HTR-8/SVneo (cell line): ENCODE data around the gene TBC1D10A.

ENCODE experiments used
- DNase-seq: peaks from one replicate; pipeline ENCODE4 v3.0.0; 2011; ENCODE audit warnings: low spot score, mixed read lengths; ENCODE audit not compliant: insufficient read length
- FAIRE-seq: peaks from 2 replicates; lab custom pipeline; 2011; peaks lifted over from hg19 to GRCh38; lab: Jason Lieb, UNC

TBC1D10A gene

GRCh38 chr22:30289141-30289979 lies 37.4 kb downstream of the TBC1D10A start, which contains the start of gene CASTOR1:
Gene CASTOR1, minus strand, starts transcription at chr22:30289505. Its CDS starts 8 bp downstream, at chr22:30289497.
- peak; percentile 86 for FAIRE-seq
- peak; percentile 94 for DNase-seq

DNA sequence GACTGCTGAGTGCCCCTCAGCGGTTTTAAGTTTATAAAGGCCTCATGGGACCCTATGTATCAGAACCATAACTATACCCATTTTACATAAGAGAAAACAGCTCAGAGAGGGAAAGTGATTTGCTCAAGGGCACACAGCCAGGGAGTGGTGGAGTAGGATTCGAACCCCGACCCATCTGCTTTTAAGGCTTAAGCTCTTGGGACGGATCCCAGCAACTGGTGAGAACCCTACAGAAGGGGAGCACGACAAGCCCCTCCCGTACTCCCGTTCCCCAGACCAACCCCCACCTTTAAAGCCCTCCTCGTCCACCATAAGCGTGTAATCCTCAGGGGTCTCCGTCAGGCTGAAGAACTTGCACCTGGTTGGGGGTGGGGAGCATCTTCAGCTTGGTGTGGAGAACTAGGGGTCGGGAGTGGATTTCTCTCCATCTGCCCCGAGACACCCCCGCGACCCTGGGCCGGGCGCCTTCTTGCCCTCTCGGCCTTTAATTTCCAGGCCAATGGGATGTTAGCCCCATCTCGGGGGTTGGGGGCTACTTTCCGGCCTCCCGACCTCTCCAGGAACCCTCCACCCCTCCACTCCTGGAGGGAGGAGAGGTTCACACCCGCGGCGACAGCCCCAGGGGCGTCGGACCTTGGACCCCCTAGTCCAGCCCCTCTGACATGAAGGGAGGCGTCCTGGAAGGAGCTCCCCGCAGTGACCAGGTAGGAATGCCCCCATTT lies 38.2 kb downstream of the TBC1D10A start:
- DNase-seq: no peak
- no peak for FAIRE-seq

- DNase-seq (peak; percentile 74), FAIRE-seq (peak; percentile 54)
These were observed 38.9 kb downstream of the TBC1D10A start for GRCh38 chr22:30287648-30288418.

- FAIRE-seq: no peak
- peak; percentile 57 for DNase-seq
These were observed 39.7 kb downstream of the TBC1D10A start for GRCh38 chr22:30286813-30287647.

DNA sequence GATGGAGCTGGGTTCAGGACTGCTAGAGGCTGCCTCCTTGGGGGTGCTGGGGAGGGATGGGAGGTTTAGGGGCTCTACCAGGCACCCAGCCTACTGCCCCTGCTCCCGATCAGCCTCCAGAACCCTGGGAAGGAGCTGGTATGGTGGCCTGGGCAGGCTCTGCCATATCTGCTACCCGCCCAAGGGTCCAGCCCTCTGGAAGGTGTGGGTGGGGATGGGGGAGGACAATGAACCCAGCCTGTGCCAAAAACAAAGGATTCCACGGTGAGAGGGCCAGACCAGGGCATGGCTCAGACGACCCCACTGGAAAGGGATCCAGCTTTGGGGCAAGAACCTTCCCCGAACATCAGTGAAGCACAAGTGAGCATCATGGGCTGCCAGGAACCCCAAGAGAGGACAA lies 40.4 kb downstream of the TBC1D10A start:
- FAIRE-seq (no peak), DNase-seq (no peak)

DNA sequence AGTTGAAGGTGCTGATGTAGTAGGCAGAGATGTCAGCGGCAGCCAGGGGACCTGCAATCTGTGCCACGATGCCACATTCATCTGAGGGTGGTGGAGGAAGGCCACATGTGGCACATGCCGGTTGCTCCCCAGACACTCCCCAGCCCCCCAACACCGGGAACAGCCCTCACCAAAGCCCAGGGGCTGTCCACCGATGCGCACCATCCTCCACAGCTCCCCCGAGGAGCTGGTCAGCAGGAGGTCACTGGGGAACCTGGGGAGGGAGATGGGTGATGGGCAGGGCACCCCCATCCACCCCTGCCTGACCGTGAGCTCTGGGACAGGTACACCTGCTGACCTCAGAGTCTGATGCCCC lies 40.9 kb downstream of the TBC1D10A start:
- FAIRE-seq (no peak), DNase-seq (no peak)

- DNase-seq (no peak), FAIRE-seq (no peak)
These were observed 41.4 kb downstream of the TBC1D10A start for GRCh38 chr22:30285176-30285845.

DNA sequence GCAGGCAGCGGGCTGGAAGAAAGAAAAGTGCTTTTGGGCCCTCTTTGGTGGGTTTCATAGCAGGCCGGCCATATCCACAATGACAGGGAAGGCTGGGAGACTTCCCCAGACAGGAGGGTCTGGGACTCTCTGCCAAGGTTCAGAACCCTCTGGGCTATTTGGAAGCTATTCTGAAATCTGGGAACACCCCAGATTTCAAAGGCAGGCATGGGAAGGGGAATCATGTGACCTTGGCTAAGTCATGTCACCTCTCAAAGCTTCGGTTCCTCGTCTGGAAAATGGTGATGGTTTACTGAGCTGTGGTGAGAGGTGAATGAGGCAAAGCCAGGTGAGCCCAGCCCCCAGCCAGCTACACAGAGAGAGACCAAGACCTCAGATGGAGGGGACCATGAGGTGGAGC lies 42.1 kb downstream of the TBC1D10A start:
- DNase-seq (no peak), FAIRE-seq (no peak)

DNA sequence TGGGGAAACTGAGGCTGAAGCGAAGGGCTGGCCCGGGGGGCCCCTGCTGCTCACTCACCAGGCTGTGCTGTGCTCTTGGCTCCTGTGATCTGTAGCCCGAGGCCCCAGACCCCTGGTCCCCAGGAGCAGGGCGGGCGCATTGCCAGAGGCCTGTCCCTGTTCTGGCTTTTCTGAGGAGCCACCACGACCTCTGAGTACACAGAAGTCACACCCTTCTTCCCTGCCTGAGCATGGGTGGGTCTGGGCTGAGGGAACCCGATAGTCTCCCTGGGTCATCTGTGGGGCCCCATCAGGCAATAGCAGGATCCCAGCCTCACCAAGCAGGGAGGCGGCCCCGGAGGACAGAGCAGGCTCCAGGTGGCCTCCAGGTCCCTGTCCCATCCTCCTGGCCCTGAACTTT lies 42.6 kb downstream of the TBC1D10A start:
- FAIRE-seq (no peak), DNase-seq (no peak)

GRCh38 chr22:30283342-30283741 lies 43.4 kb downstream of the TBC1D10A start:
- FAIRE-seq (no peak), DNase-seq (no peak)

- DNase-seq (no peak), FAIRE-seq (no peak)
These were observed 44.1 kb downstream of the TBC1D10A start for GRCh38 chr22:30282616-30283046.

- FAIRE-seq: no peak
- no peak for DNase-seq
These were observed 46.2 kb downstream of the TBC1D10A start for GRCh38 chr22:30280505-30280904.

DNA sequence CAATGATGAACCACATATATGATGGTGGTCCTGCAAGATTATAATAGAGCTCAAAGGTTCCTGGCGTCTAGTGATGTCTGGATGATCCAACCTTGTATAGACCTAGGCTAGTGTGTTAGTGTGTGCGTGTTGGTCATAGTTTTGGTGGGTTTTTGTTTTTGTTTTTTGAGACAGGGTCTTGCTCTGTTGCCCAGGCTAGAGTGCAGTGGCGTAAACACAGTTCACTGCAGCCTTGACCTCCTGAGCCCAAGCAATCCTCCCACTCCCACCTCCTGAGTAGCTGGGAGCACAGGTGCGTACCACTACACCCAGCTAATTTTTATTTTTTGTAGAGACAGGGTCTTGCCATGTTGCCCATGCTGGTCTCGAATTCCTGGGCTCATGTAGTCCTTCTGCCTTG lies 46.8 kb downstream of the TBC1D10A start:
- FAIRE-seq (no peak), DNase-seq (no peak)

GRCh38 chr22:30279046-30279788 lies 47.5 kb downstream of the TBC1D10A start:
- DNase-seq (no peak), FAIRE-seq (no peak)

DNA sequence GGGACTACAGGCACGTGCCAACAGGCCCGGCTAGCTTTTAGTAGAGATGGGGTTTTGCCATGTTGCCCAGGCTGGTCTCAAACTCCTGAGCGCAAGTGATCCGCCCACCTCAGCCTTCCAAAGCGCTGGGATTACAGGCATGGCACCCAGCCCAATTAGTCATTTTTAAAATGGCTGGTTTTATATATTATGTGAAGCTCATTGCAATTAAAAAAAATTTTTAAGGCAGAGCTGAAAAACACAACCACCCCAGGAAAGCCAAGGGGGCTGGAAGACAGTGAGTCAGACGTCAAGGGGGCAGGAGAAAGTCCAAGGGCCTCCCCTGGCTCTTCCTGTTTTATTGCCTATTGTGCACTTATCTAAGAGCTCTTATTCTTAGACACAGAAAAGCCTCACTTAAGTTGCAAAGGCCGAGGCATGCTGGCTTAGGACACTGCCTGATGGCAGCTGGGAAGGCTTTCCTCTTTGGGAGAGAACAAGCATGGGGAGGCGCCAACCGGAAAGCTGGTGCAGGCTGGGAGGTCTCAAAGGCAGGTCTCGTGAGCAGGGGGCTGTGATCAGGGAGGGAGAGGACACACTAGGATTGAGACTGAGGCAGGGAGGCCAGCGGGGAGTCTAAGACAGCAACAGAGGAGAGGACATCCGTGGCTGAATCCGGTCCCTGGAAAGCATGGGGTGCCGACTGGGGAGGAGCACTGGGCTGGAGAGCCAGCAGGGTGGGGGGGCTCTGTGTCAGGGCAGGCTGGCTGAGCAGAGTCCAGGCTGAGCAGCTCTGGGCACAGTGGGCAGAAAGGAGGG lies 49.0 kb downstream of the TBC1D10A start:
- DNase-seq (no peak), FAIRE-seq (no peak)

DNA sequence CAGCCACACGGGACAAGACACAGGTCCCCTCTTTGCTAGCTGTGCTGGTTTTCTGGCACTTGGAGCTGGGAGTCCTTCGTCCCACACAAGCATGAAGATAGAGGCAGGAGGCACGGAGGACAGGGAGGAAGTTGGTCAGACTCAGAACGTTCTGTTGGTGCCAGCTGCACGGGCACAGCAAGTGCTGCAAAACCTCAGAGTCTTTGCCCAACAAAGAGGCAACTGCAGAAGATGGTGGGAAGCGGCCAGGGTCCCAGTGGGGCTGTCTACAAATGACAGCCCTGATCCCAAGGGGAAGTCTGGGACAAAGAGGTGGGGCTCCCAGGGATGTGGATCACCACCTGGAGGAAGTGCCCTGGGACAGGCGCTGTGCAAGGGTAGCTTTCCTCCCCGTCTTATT lies 50.7 kb downstream of the TBC1D10A start:
- DNase-seq: no peak
- no peak for FAIRE-seq

- no peak for FAIRE-seq
These were observed 51.1 kb downstream of the TBC1D10A start for GRCh38 chr22:30275625-30276024.

DNA sequence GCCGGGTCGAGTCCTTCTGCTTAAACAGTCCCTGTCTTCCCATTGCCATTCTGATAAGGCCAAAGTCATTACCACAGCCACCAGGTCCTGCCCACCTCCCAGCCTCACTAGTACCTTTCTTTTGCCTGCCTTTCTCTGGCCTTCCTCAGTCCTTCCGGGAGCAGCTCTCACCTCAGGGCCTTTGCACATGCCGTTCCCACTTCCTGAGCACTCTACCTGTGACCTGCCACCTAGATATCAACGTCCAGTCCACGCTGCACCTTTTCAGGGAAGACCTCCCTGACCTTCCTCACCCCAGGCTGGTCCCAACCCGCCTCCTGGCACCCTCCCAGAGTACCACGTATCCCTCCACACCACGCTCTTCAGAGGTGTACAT lies 52.3 kb downstream of the TBC1D10A start:
- no peak for FAIRE-seq
- DNase-seq: no peak

More at GRCh38 chr22:30275625-30276024, 51.1 kb downstream of the TBC1D10A start:
- DNase-seq: no peak
